Measurements from ENCODE around the gene MBNL2.

- TF ChIP-seq POLR2A (IDR thresholded peaks at IDR 0.05; ENCODE audit: low read depth, low read length): no peak
- no peak for TF ChIP-seq POLR2AphosphoS5 (IDR thresholded peaks at IDR 0.05; ENCODE audit: low read depth, low read length)
- no peak for TF ChIP-seq TAF1 (IDR thresholded peaks at IDR 0.05; ENCODE audit: borderline replicate concordance, low read depth, low read length)
Observed at GRCh38 chr13:97306106-97306505, 84.0 kb downstream of the MBNL2 start.
